SK-N-DZ (cell line): ENCODE measurements around the gene STAU1.
"Not testable (repeated sequence)": the region's sequence is repeated elsewhere in the genome, so short reads cannot be mapped to it uniquely, and the experiment has no call there.

ENCODE experiments used
- DNase-seq: peaks from one replicate; pipeline ENCODE4 v3.0.0-alpha.2; 2015; ENCODE audit warnings: low spot score

Gene STAU1

DNA sequence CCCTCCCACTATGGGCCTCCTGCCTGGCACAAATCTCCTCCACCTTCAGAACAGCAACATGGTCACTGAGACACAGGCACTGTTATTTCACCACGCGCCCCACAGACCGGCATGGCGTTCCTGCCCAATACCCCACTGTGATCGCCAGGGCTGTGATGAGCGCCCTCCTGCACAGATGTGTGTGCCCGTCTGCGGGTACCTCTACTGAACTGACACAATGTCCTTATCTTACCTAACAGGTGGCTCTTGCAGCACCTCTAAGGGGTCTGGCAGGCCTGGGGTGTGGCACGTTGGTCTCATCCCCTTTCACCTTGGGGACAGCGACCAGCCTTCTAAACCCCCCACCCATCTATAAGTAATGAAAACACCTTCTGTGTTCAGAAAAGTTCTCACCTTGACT lies 64.2 kb downstream of the STAU1 start:
- no peak for DNase-seq

GRCh38 chr20:49122920-49123319 lies 65.2 kb downstream of the STAU1 start:
- no peak for DNase-seq

GRCh38 chr20:49119988-49120387 lies 68.1 kb downstream of the STAU1 start:
- DNase-seq = no peak

- DNase-seq = no peak
Measured at GRCh38 chr20:49118307-49118706, 69.8 kb downstream of the STAU1 start.

GRCh38 chr20:49115564-49115963 lies 72.6 kb downstream of the STAU1 start:
- no peak for DNase-seq

- no peak for DNase-seq
Measured at GRCh38 chr20:49112596-49113274, 75.4 kb downstream of the STAU1 start.

DNA sequence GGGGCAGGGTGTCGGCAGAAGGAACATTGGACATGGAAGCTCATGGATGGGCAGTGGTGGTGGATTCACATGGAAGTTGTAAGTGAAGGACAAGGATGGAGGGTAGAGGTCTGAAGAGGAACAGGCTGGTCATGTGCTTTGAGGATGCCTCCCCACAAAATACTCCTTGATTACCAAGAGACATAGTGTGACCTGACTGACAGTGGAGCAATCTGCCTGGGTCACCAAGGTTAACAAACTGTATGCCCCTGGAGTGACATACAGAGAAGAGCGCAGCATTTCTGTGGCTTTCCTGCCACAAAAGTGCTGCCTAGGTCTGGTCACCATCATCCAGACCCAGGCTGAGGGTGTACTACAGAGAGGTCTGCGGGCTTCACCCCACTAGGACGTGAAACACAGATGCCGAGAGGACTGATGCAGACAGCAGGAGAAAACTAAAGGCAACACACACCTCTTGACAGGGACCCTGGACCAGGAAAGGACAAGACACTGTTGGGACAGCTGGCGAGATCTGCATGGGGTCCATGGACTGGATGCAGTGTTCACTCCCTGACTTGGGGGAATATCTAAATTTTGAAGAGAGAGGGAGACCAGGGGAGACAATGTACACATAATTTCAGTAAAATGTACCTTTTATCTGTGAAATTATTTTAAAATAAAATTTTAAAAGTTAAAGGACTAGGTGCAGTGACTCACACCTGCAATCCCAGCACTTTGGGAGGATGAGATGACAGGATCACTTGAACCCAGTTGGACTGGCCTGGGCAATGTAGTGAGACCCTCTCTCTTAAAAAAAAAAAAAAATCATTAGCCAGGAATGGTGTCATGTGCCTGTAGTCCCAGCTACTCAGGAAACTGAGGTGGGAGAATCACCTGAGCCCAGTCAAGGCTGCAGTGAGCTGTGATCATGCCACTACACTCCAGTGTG lies 77.1 kb downstream of the STAU1 start:
- DNase-seq = no peak

DNA sequence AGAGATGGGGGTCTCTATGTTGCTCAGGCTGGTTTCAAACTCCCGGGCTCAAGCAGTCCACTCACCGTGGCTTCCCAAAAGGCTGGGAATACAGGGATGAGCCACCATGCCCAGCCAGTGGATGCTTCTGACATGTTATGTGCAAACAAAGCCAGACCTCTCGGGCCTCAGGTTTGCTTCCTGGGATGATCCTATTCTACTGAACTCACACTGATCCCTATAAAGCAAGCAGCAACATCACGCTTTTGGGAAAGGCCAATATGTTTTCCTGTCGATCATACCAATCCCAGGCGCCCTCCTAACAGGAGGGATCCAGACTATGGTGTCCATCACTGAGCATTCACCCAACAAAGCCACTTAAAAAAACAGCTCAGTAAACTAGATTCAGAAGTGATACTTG lies 81.8 kb downstream of the STAU1 start:
- DNase-seq = no peak

GRCh38 chr20:49104979-49105547 lies 83.1 kb downstream of the STAU1 start:
- DNase-seq = not testable (repeated sequence)

- no peak for DNase-seq
Measured at GRCh38 chr20:49104365-49104648, 83.8 kb downstream of the STAU1 start.

DNA sequence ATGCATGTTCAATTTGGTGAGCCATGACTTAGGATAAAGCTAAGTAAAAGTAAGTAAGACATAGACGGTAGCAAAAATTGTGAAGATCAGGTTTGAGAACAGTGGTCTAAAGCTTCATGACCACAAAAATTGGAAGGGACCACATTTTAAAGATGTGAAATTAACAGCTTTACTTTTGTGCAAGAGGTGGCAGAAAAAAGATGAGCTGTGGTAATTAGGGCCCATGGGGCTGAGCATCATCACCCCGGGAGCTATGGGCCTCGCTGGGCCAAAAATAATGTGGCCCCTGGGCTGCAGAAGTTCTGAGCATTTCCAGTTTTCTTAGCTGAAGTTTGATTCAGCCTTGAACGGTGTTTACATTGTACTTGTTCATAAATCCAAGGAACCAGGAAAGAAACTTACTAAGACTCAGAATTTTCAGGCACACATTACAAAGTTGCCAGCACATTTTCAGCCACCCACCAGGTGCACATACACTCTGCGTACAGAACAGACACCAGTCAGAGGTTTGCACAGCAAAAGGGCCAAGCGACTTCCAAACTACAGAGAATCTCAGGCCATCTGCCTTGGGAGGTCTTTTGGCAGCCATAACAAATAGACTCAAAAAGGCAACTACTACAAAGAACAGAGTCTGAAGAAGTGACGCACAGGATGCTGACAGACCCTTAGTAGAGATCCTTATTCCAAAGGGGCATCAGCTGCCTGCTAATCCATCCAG lies 84.3 kb downstream of the STAU1 start:
- no peak for DNase-seq

- no peak for DNase-seq
Measured at GRCh38 chr20:49103019-49103418, 85.1 kb downstream of the STAU1 start.

DNA sequence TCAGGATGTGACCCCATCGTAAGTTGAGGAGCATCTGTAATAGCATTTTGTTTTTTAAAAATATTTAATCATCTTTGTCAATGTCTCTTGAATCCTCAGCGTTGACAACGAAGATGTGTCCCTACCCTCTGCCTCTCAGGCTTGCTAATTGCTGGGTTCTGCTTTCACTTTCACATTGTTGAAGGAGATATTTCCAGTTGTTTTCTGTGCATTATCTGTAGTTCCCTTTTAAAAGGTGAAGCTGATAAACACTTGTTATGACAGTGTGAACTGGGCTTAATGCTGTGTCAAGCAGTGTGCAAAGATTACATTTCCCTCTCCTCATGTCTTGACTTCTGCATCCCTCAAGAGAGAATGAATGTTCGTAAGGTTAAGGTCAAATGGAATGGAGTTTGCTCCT lies 87.2 kb downstream of the STAU1 start:
- DNase-seq = no peak

DNA sequence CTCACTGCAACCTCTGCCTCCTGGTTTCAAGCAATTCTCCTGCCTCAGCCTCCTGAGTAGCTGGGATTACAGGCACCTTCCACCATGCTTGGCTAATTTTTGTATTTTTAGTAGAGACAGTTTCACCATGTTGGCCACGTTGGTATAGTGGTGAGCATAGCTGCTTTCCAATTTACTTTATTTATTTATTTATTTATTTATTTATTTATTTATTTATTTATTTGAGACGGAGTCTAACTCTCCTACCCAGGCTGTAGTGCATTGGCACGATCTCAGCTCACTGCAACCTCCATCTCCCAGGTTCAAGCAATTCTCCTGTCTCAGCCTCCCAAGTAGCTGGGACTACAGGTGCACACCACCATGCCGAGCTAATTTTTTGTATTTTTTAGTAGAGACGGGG lies 87.8 kb downstream of the STAU1 start:
- not testable (repeated sequence) for DNase-seq

- DNase-seq = no peak
Measured at GRCh38 chr20:49099011-49099410, 89.1 kb downstream of the STAU1 start.

DNA sequence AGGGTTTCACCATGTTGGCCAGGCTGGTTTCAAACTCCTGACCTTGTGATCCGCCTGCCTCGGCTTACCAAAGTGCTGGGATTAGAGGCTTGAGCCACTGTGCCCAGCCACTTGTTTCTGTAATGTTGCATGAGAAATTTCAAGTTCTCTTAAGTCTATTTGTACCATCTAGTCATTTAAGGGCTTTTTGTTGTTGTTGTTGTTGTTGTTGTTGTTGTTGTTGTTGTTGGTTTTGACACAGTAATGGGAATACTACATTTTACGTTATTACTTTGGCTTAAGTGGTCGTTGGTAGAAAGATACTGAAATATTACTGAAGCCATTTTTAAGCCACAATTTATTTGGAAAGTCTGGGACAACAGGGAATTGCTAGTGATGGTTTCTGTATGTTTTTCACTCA lies 90.0 kb downstream of the STAU1 start:
- no peak for DNase-seq

- no peak for DNase-seq
Measured at GRCh38 chr20:49097159-49097558, 91.0 kb downstream of the STAU1 start.

DNA sequence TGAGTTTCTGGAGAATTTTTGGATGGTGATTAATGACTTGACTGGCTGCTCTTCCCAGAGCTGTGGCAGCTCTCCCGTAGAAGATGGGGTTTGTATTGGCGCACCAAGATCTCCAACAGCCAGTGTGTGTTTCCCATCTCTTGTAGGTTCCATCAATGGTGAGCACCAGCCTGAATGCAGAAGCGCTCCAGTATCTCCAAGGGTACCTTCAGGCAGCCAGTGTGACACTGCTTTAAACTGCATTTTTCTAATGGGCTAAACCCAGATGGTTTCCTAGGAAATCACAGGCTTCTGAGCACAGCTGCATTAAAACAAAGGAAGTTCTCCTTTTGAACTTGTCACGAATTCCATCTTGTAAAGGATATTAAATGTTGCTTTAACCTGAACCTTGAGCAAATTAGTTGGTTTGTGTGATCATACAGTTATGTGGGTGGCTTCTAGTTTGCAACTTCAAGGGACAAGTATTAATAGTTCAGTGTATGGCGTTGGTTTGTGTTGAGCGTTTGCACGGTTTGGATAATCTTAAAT lies 91.9 kb downstream of the STAU1 start:
- no peak for DNase-seq

DNA sequence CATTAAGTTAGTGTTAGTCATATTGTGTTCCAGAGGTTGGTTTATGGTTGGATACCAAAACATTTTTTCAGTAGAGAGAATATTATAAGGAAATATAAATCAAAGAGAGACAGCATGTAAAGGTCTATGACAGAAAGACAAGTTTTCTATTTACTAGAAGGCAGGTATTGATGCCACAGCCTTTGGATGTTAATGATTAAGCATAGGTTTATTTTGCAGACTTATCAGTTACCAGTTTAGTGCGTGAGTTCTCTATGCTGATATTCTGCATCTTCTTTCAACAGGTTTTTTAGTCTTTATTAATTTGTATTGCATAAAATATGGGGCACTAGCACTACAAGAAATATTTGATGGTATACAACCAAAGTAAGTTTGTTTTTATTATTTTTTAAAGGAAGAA lies 96.4 kb downstream of the STAU1 start:
- DNase-seq = no peak

- DNase-seq = no peak
Measured at GRCh38 chr20:49091104-49091503, 97.0 kb downstream of the STAU1 start.

- not testable (repeated sequence) for DNase-seq
Measured at GRCh38 chr20:49082295-49082694, 105.8 kb downstream of the STAU1 start.

- no peak for DNase-seq
Measured at GRCh38 chr20:49078310-49078709, 109.8 kb downstream of the STAU1 start.
